Activated CD4-positive, CD25-positive, alpha-beta regulatory T cell (primary cell): ENCODE measurements around the gene AKAP14.
"Not testable (repeated sequence)": the region's sequence is repeated elsewhere in the genome, so short reads cannot be mapped to it uniquely, and the experiment has no call there.

Experiments used
- DNase-seq, 4 experiments: peaks; one replicate each; lab custom pipeline; 2025; lab: John Stamatoyannopoulos, UW

The AKAP14 gene

GRCh38 chrX:119895843-119896326, at the start of gene AKAP14:
Gene AKAP14 (plus strand): TSS chrX:119895893. CDS start chrX:119903224, 7,331 bp downstream.
- DNase-seq = no peak

GRCh38 chrX:119852382-119853353, 43.0 kb upstream of the AKAP14 start, which contains the start of gene UPF3B:
Gene UPF3B (minus strand): TSS chrX:119852963. CDS start chrX:119852928, 35 bp downstream.
- peak; percentile 68 to 84 (median 83) for DNase-seq

- no peak for DNase-seq
These were observed 42.2 kb upstream of the AKAP14 start for GRCh38 chrX:119853444-119853843.

- DNase-seq = no peak
These were observed 25.0 kb upstream of the AKAP14 start for GRCh38 chrX:119870626-119871131.

- no peak for DNase-seq
These were observed 24.5 kb upstream of the AKAP14 start for GRCh38 chrX:119871245-119871598.

GRCh38 chrX:119871599-119872395, 23.9 kb upstream of the AKAP14 start, which contains the start of the genes NDUFA1 and RNF113A:
Gene NDUFA1 (plus strand): TSS chrX:119871832. CDS start chrX:119871912, 80 bp downstream.
Gene RNF113A (minus strand): TSS chrX:119871733. CDS start chrX:119871613, 120 bp downstream.
- peak; percentile 50 to 77 (median 64) for DNase-seq

GRCh38 chrX:119878740-119879139, 17.0 kb upstream of the AKAP14 start:
- no peak for DNase-seq

- DNase-seq = no peak
These were observed 15.6 kb upstream of the AKAP14 start for GRCh38 chrX:119880076-119880475.

GRCh38 chrX:119880552-119881437, 14.9 kb upstream of the AKAP14 start:
- DNase-seq = peak in 2 of 4 experiments; percentile 1

GRCh38 chrX:119885554-119886428, 9.9 kb upstream of the AKAP14 start:
- DNase-seq = no peak

- peak; percentile 16 to 25 (median 21) for DNase-seq
These were observed 7.8 kb upstream of the AKAP14 start for GRCh38 chrX:119887721-119888425.

GRCh38 chrX:119890626-119891025, 5.1 kb upstream of the AKAP14 start:
- not testable (repeated sequence) for DNase-seq

- not testable (repeated sequence) for DNase-seq
These were observed 3.6 kb upstream of the AKAP14 start for GRCh38 chrX:119891961-119892692.

- no peak for DNase-seq
These were observed 3.4 kb downstream of the AKAP14 start for GRCh38 chrX:119899125-119899524.

GRCh38 chrX:119900976-119901375, 5.3 kb downstream of the AKAP14 start:
- no peak for DNase-seq

GRCh38 chrX:119916310-119916709, 20.6 kb downstream of the AKAP14 start:
- no peak for DNase-seq

GRCh38 chrX:119917877-119918276, 22.2 kb downstream of the AKAP14 start:
- DNase-seq = no peak

- no peak for DNase-seq
These were observed 24.3 kb downstream of the AKAP14 start for GRCh38 chrX:119919835-119920585.
